HEK293T (cell line): ENCODE measurements around the gene PCDH9.

Experiments used
- BHLHE40 ChIP-seq: fragments of 450-650 bp; IDR thresholded peaks from 2 replicates; pipeline ENCODE4 v1.6.1; 2016; ENCODE audit warnings: mild to moderate bottlenecking, moderate library complexity, borderline replicate concordance
- ELF4 ChIP-seq: fragments of 450-650 bp; IDR thresholded peaks from 2 replicates; pipeline ENCODE4 v1.6.1; 2017; ENCODE audit warnings: antibody characterized with exemption
- FOXA1 ChIP-seq: fragments of 450-650 bp; IDR thresholded peaks from 2 replicates; pipeline ENCODE4 v1.6.1; 2016; ENCODE audit warnings: mild to moderate bottlenecking
- FOXK2 ChIP-seq: fragments of 450-650 bp; IDR thresholded peaks from 2 replicates; pipeline ENCODE4 v1.6.1; 2016; ENCODE audit warnings: mild to moderate bottlenecking
- FOXM1 ChIP-seq: fragments of 450-650 bp; IDR thresholded peaks from 2 replicates; pipeline ENCODE4 v1.6.1; 2017; ENCODE audit warnings: mild to moderate bottlenecking, borderline replicate concordance
- SP1 ChIP-seq: fragments of 450-650 bp; IDR thresholded peaks from 2 replicates; pipeline ENCODE4 v1.6.1; 2017
- TARDBP ChIP-seq: fragments of 450-650 bp; IDR thresholded peaks from 2 replicates; pipeline ENCODE4 v1.6.1; 2016
- TF ChIP-seq, protein P1 (sequence below): fragments of 450-650 bp; IDR thresholded peaks from 2 replicates; pipeline ENCODE4 v1.6.1; 2016

GRCh38 chr13:67278235-67278634, 48.1 kb upstream of the PCDH9 start:
- TF ChIP-seq TARDBP, result no peak
- TF ChIP-seq, protein P1, sequence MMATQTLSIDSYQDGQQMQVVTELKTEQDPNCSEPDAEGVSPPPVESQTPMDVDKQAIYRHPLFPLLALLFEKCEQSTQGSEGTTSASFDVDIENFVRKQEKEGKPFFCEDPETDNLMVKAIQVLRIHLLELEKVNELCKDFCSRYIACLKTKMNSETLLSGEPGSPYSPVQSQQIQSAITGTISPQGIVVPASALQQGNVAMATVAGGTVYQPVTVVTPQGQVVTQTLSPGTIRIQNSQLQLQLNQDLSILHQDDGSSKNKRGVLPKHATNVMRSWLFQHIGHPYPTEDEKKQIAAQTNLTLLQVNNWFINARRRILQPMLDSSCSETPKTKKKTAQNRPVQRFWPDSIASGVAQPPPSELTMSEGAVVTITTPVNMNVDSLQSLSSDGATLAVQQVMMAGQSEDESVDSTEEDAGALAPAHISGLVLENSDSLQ, result no peak
- TF ChIP-seq FOXK2, result no peak
- TF ChIP-seq FOXA1, result no peak
- TF ChIP-seq BHLHE40, result no peak
- no peak for TF ChIP-seq FOXM1
- TF ChIP-seq SP1, result no peak
- no peak for TF ChIP-seq ELF4
